Measurements from ENCODE around the gene IL17RB.

Gene IL17RB

DNA sequence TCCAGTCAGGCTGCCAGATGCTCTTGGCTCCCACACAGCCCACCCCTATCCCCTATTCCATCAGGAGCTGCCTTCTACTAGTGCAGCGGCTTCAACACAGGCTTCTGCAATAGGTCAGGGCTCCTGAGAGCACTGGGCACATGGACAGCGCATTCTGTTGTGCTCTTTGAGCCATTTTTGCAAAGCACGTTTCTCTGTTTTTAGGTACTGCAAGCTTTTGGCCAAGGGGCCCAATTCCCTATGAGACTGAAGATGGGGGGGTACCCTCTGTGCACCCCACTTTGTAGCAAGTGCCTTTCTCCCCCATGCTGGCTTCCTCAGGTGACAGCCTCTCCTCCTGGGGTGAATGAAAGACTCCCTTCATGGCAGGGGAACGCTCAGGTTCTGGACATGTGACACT lies 31.3 kb upstream of the IL17RB start:
- TF ChIP-seq, protein P1, sequence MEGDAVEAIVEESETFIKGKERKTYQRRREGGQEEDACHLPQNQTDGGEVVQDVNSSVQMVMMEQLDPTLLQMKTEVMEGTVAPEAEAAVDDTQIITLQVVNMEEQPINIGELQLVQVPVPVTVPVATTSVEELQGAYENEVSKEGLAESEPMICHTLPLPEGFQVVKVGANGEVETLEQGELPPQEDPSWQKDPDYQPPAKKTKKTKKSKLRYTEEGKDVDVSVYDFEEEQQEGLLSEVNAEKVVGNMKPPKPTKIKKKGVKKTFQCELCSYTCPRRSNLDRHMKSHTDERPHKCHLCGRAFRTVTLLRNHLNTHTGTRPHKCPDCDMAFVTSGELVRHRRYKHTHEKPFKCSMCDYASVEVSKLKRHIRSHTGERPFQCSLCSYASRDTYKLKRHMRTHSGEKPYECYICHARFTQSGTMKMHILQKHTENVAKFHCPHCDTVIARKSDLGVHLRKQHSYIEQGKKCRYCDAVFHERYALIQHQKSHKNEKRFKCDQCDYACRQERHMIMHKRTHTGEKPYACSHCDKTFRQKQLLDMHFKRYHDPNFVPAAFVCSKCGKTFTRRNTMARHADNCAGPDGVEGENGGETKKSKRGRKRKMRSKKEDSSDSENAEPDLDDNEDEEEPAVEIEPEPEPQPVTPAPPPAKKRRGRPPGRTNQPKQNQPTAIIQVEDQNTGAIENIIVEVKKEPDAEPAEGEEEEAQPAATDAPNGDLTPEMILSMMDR (IDR thresholded peaks at IDR 0.05; ENCODE audit: low read depth, low read length): no peak
- DNase-seq (ENCODE audit: extremely low read depth, low read depth): no peak

DNA sequence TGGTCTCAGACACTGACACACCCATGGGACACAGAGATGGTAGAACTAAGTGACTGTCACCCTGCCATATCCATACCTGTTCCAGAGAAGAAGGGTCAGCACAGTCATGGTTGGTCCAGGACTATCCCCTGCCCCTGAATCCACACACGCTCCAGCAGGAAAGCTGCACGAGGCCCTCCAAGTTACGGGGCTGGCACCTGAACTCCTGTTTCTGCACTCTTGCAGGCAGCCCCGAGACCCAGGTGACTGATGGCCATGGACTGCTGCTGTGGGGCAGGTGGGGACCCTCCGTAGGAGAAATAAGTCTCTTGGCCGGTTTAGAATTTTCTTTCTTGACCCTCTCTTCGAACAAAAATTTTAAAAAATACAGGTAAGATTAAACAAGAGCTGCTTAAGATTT lies 30.7 kb upstream of the IL17RB start:
- no peak for DNase-seq (ENCODE audit: extremely low read depth, low read depth)
- TF ChIP-seq, protein P1 (IDR thresholded peaks at IDR 0.05; ENCODE audit: low read depth, low read length): no peak

GRCh38 chr3:53816425-53816824 lies 29.9 kb upstream of the IL17RB start:
- TF ChIP-seq, protein P1 (IDR thresholded peaks at IDR 0.05; ENCODE audit: low read depth, low read length): no peak
- DNase-seq (ENCODE audit: extremely low read depth, low read depth): no peak

DNA sequence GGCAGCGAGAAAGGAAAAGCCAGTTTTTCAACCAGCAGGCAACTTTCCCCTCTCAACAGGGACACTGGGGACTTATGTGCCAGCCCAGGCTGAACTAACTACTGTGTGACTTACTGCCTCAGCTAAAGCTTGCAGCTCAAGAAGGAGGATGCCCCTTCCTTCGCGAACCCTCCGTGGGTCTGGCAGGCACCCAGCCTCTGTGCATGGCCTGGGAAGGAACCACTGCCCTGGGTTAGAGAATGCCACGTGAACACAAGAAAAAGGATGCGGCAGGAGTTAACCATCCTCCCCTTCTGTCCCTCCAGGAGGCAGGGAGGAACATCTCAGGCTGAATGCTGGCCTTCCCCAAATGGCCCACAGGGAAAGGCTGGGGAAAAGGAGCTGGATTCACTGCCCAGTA lies 29.2 kb upstream of the IL17RB start:
- no peak for DNase-seq (ENCODE audit: extremely low read depth, low read depth)
- TF ChIP-seq, protein P1 (IDR thresholded peaks at IDR 0.05; ENCODE audit: low read depth, low read length): no peak

- TF ChIP-seq, protein P1 (IDR thresholded peaks at IDR 0.05; ENCODE audit: low read depth, low read length): no peak
- DNase-seq (ENCODE audit: extremely low read depth, low read depth): no peak
Measured at GRCh38 chr3:53817809-53818208, 28.6 kb upstream of the IL17RB start.

GRCh38 chr3:53818221-53819162 lies 27.9 kb upstream of the IL17RB start:
- TF ChIP-seq, protein P1 (IDR thresholded peaks at IDR 0.05; ENCODE audit: low read depth, low read length): no peak

GRCh38 chr3:53819163-53819868 lies 27.1 kb upstream of the IL17RB start:
- no peak for DNase-seq (ENCODE audit: extremely low read depth, low read depth)
- TF ChIP-seq, protein P1 (IDR thresholded peaks at IDR 0.05; ENCODE audit: low read depth, low read length): no peak

More at GRCh38 chr3:53818221-53819162, 27.9 kb upstream of the IL17RB start:
- no peak for DNase-seq (ENCODE audit: extremely low read depth, low read depth)
